ENCODE measurements around the gene KRTAP10-9. TPM values are rescaled to one million over a fixed set of nuclear protein-coding genes. Genes with fewer than 3 reads are reported as not detected.

KRTAP10-9 gene
- total RNA-seq (2021; fragmentation: NEBNext Ultra II Directional; extraction: Animal tissue kit (Norgen Biotek cat#: 25700)) = not detected in 2 replicates
- polyA plus RNA-seq (2011; rRNA removed) = not detected in 2 replicates
- polyA plus RNA-seq (2011; cell fraction: cytosol; rRNA removed) = not detected
- not detected for polyA plus RNA-seq (2011; cell fraction: nucleus; rRNA removed)
- polyA plus RNA-seq (2012, experiment 1 of 2) = not detected in 4 replicates
- polyA plus RNA-seq (2012, experiment 2 of 2) = not detected
- not detected for polyA plus RNA-seq (2013, experiment 1 of 2)
- polyA plus RNA-seq (2013, experiment 2 of 2) = not detected
- polyA minus RNA-seq (2011; rRNA and poly(A)+ RNA removed) = not detected in 2 replicates
- polyA minus RNA-seq (2011; cell fraction: cytosol; rRNA and poly(A)+ RNA removed) = not detected
- not detected for polyA minus RNA-seq (2011; cell fraction: nucleus; rRNA and poly(A)+ RNA removed)
- long read RNA-seq, experiment 1 = 0 reads
- long read RNA-seq, experiment 2 = 0 reads

- H3K4me3 ChIP-seq (ENCODE audit: extremely low read depth in 1 of 4, insufficient read depth in 2 of 4, low read depth in 3 of 4, low read length in 4 of 4) = no peak within 1 kb of the TSS
- H3K79me2 ChIP-seq (ENCODE audit: control insufficient read depth in 1 of 2, insufficient read depth in 2 of 2, low read length in 2 of 2) = no peaks in the 10 kb centered on the region
- H2BK20ac ChIP-seq (ENCODE audit: low read length) = 0 out of 2 replicates have a peak within 1 kb of the TSS, but pooled peaks have one; percentile 32
- H3K23ac ChIP-seq (ENCODE audit: insufficient read length) = no peak within 1 kb of the TSS
- H3K56ac ChIP-seq (replicated peaks; ENCODE audit: insufficient read length, low read depth, low read length) = no peak within 1 kb of the TSS
- H3K9me3 ChIP-seq (ENCODE audit: insufficient read depth in 2 of 2, low read depth in 1 of 2, low read length in 1 of 2) = peaks cover 16% of the 10 kb centered on the region in 2 experiments
- no peak within 1 kb of the TSS for H2AK5ac ChIP-seq (ENCODE audit: low read depth, low read length)
- no peak within 1 kb of the TSS for H2AFZ ChIP-seq (ENCODE audit: low read length)
- H3K18ac ChIP-seq (ENCODE audit: extremely low read depth, low read length) = no peak within 1 kb of the TSS; the same call in 1 of the 2 replicates
- no peak within 1 kb of the TSS for H4K91ac ChIP-seq (replicated peaks; ENCODE audit: insufficient read length, low read length)
- H3K9ac ChIP-seq (replicated peaks in 1 of 4; ENCODE audit: extremely low read depth in 1 of 4, low read depth in 3 of 4, low read length in 3 of 4) = no peak within 1 kb of the TSS; a peak in 1 of 7 replicates
- no peak within 1 kb of the TSS for H3K27ac ChIP-seq (ENCODE audit: low read depth, low read length)
- no peaks in the 10 kb centered on the region for H3K36me3 ChIP-seq (ENCODE audit: control insufficient read depth in 2 of 4, insufficient read depth in 4 of 4, low read length in 3 of 4)
- H3K27me3 ChIP-seq (replicated peaks in 1 of 4; ENCODE audit: control insufficient read depth in 3 of 4, extremely low read depth in 1 of 4, insufficient read depth in 3 of 4, low read length in 3 of 4) = no peaks in the 10 kb centered on the region
- no peak within 1 kb of the TSS for H4K5ac ChIP-seq (ENCODE audit: insufficient read length, low read depth, low read length)
- no peak within 1 kb of the TSS; a peak in 1 of 4 replicates for H3K4me2 ChIP-seq (ENCODE audit: insufficient read depth in 1 of 2, low read depth in 2 of 2, low read length in 2 of 2)
- H3K4me1 ChIP-seq (replicated peaks in 1 of 4; ENCODE audit: control insufficient read depth in 3 of 4, insufficient read depth in 4 of 4, low read length in 3 of 4) = no peaks in the 10 kb centered on the region; a peak in 1 of 7 replicates
- H3K79me1 ChIP-seq (ENCODE audit: low read depth, low read length) = no peaks in the 10 kb centered on the region
- H2BK12ac ChIP-seq (ENCODE audit: low read depth, low read length) = no peak within 1 kb of the TSS
- H2BK120ac ChIP-seq (replicated peaks; ENCODE audit: low read depth, low read length) = no peak within 1 kb of the TSS
- H4K20me1 ChIP-seq (replicated peaks in 1 of 2; ENCODE audit: control insufficient read depth in 1 of 2, insufficient read depth in 2 of 2, low read length in 2 of 2) = no peaks in the 10 kb centered on the region
- CTCF ChIA-PET (ENCODE audit: partially characterized antibody) = interaction anchor here (0.6 to 2.5 kb wide), 7 partner anchors 8 to 396 kb away, joined by 3 to 9 read pairs (median 3); no protein-coding TSS in a partner anchor
- no peak within 1 kb of the TSS for H3K14ac ChIP-seq (ENCODE audit: insufficient read length)
- no peak within 1 kb of the TSS for H3K4ac ChIP-seq (replicated peaks; ENCODE audit: insufficient read length, low read depth, low read length)
- POLR2A ChIA-PET (ENCODE audit: partially characterized antibody) = no interaction called here
- WGBS, 2 experiments (ENCODE audit: extremely low coverage in 1 of 2, insufficient coverage in 1 of 2, insufficient read length in 1 of 2, insufficient replicate concordance in 2 of 2, low coverage in 1 of 2, low lambda C conversion rate in 2 of 2, missing lambda C conversion rate in 1 of 2) = 78% methylated on average over 4 of the region's 7 CpGs; no CpG with 5 or more reads in 1 of the 2 experiments
- no peak for FAIRE-seq
- no peaks in the 10 kb centered on the region for H3K23me2 ChIP-seq (ENCODE audit: low read depth, low read length)
- 0 out of 2 replicates have a peak within 1 kb of the TSS, but pooled peaks have one; percentile 46 for H2BK15ac ChIP-seq (ENCODE audit: low read length)
- H2BK5ac ChIP-seq (ENCODE audit: low read depth, low read length) = no peak within 1 kb of the TSS
- H4K8ac ChIP-seq (ENCODE audit: extremely low read depth, insufficient read depth, low read length) = no peak within 1 kb of the TSS; the same call in 1 of the 2 replicates
- no peak for DNase-seq (ENCODE audit: low read depth in 1 of 2, low spot score in 2 of 2)
- TF ChIP-seq FOSL1 (IDR thresholded peaks at IDR 0.05; ENCODE audit: insufficient read depth, low read depth, low read length) (no peak), RAD21 (IDR thresholded peaks at IDR 0.05 in 1 of 2, conservative IDR thresholded peaks at IDR 0.05 in 1 of 2; ENCODE audit: low read depth in 2 of 2, low read length in 2 of 2) (no peak), TAF7 (optimal IDR thresholded peaks at IDR 0.05; ENCODE audit: borderline replicate concordance, low read depth, low read length) (no peak), BRCA1 (IDR thresholded peaks at IDR 0.05; ENCODE audit: low read depth, low read length) (no peak), ATF2 (IDR thresholded peaks at IDR 0.05; ENCODE audit: low read length) (no peak), NANOG (IDR thresholded peaks at IDR 0.05; ENCODE audit: insufficient read depth, low read depth, low read length, poor library complexity, severe bottlenecking) (no peak), SP4 (IDR thresholded peaks at IDR 0.05; ENCODE audit: low read length) (no peak), EP300 (IDR thresholded peaks at IDR 0.05; ENCODE audit: borderline replicate concordance in 1 of 2, low read depth in 2 of 2, low read length in 2 of 2) (no peak), POU5F1 (IDR thresholded peaks at IDR 0.05; ENCODE audit: low read depth, low read length) (no peak)
Measured at GRCh38 chr21:44626673-44627143, at the start of gene KRTAP10-9. KRTAP10-9 (plus strand) TSS chr21:44627093; CDS start chr21:44627172, 79 bp downstream.

Data from H1 (cell line).